A673 (cell line): ENCODE data around the gene TAS2R9. TPM values are rescaled to one million over a fixed set of nuclear protein-coding genes. Genes with fewer than 3 reads are reported as not detected.

Experiments used
- BruUV-seq: library from RNA; stranded (reverse); fragments of 400-500 nt; replicated peaks from 2 replicates; lab custom pipeline; 2021; lab: Mats Ljungman, UMichigan
- CTCF ChIA-PET: fragments of 300-600 bp; sonication (Branson Sonifier 250); formaldehyde crosslinking; loops from one replicate; lab custom pipeline; 2022; ENCODE audit warnings: antibody characterized with exemption; lab: Charles Lee
- POLR2A ChIA-PET: fragments of 300-600 bp; sonication (Branson Sonifier 250); formaldehyde crosslinking; loops from one replicate; lab custom pipeline; 2022; ENCODE audit warnings: antibody characterized with exemption; ENCODE audit not compliant: low non-redundant PET; lab: Charles Lee
- DNase-seq: peaks from one replicate; pipeline ENCODE4 v3.0.0-alpha.2; 2015; ENCODE audit warnings: low spot score
- H3K27ac ChIP-seq: fragments of 200-600 bp; sonication (generic); 2 replicates; pipeline ENCODE4 v1.5.1; 2016; ENCODE audit warnings: mixed run types, low read depth, mild to moderate bottlenecking, mixed read lengths, antibody characterized with exemption, low read length; ENCODE audit not compliant: poor library complexity, severe bottlenecking
- H3K27me3 ChIP-seq: fragments of 200-600 bp; sonication (generic); replicated peaks from 2 replicates; pipeline ENCODE4 v1.6.1; 2017; ENCODE audit warnings: mixed run types, low read depth, mild to moderate bottlenecking, mixed read lengths, antibody characterized with exemption, low read length; ENCODE audit not compliant: insufficient read depth, poor library complexity
- H3K36me3 ChIP-seq: fragments of 200-600 bp; sonication (generic); 2 replicates; pipeline ENCODE4 v1.6.1; 2016; ENCODE audit warnings: mixed run types, mild to moderate bottlenecking, mixed read lengths, antibody characterized with exemption, low read length; ENCODE audit not compliant: insufficient read depth, poor library complexity, severe bottlenecking
- H3K4me1 ChIP-seq: fragments of 200-600 bp; sonication (generic); 2 replicates; pipeline ENCODE4 v1.6.1; 2017; ENCODE audit warnings: mixed run types, mild to moderate bottlenecking, mixed read lengths, antibody characterized with exemption, low read length; ENCODE audit not compliant: insufficient read depth, poor library complexity, severe bottlenecking
- H3K4me3 ChIP-seq: fragments of 200-600 bp; sonication (generic); 2 replicates; pipeline ENCODE4 v1.5.1; 2016; ENCODE audit warnings: low read depth, mixed run types, mild to moderate bottlenecking, mixed read lengths, low read length; ENCODE audit not compliant: poor library complexity, severe bottlenecking
- H3K9me3 ChIP-seq: fragments of 200-600 bp; sonication (generic); 2 replicates; pipeline ENCODE4 v1.6.1; 2016; ENCODE audit warnings: mixed run types, low read depth, mild to moderate bottlenecking, mixed read lengths, antibody characterized with exemption, low read length; ENCODE audit not compliant: poor library complexity, severe bottlenecking
- EZH2 ChIP-seq: fragments of 200-600 bp; sonication (generic); IDR thresholded peaks from 2 replicates; pipeline ENCODE4 v1.6.1; 2017; ENCODE audit warnings: borderline replicate concordance, low read depth, mild to moderate bottlenecking, mixed read lengths, antibody characterized with exemption, low read length; ENCODE audit not compliant: poor library complexity, severe bottlenecking
- intact Hi-C: fragments of 100-400 bp; cut with micrococcal nuclease; formaldehyde crosslinking; loops from one replicate; pipeline ENCODE4 v1.10.0; 2022; ENCODE audit not compliant: unreplicated experiment
- total RNA-seq: library from RNA; stranded (reverse); gene quantifications from 2 replicates; pipeline ENCODE4 v1.2.3, GENCODE V29; 2021
- TF ChIP-seq, protein P1 (sequence below): fragments of 300-800, 200-600 bp; sonication (generic); conservative IDR thresholded peaks from 2 replicates; pipeline ENCODE4 v1.5.1; 2017; ENCODE audit warnings: low read depth, mild to moderate bottlenecking, antibody characterized with exemption, low read length, moderate library complexity, mixed read lengths

Gene TAS2R9
- total RNA-seq, 1 experiment from 2014 or later = not detected

GRCh38 chr12:10826258-10826657, 16.3 kb upstream of the TAS2R9 start, which contains the start of gene TAS2R10:
TSS of gene TAS2R10 (minus strand) at chr12:10826358. CDS start at chr12:10826269, 89 bp downstream.
- CTCF ChIA-PET = no interaction called here
- no TSS peak for BruUV-seq
- no peaks in the 10 kb centered on the region for H3K36me3 ChIP-seq
- POLR2A ChIA-PET = no interaction called here
- TF ChIP-seq, protein P1, sequence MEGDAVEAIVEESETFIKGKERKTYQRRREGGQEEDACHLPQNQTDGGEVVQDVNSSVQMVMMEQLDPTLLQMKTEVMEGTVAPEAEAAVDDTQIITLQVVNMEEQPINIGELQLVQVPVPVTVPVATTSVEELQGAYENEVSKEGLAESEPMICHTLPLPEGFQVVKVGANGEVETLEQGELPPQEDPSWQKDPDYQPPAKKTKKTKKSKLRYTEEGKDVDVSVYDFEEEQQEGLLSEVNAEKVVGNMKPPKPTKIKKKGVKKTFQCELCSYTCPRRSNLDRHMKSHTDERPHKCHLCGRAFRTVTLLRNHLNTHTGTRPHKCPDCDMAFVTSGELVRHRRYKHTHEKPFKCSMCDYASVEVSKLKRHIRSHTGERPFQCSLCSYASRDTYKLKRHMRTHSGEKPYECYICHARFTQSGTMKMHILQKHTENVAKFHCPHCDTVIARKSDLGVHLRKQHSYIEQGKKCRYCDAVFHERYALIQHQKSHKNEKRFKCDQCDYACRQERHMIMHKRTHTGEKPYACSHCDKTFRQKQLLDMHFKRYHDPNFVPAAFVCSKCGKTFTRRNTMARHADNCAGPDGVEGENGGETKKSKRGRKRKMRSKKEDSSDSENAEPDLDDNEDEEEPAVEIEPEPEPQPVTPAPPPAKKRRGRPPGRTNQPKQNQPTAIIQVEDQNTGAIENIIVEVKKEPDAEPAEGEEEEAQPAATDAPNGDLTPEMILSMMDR = no peak
- TF ChIP-seq EZH2 = no peak
- no peaks in the 10 kb centered on the region for H3K27me3 ChIP-seq
- DNase-seq = no peak
- H3K27ac ChIP-seq = no peak within 1 kb of the TSS
- H3K4me3 ChIP-seq = no peak within 1 kb of the TSS
- intact Hi-C loops = no loop called here
- no peaks in the 10 kb centered on the region for H3K4me1 ChIP-seq
- H3K9me3 ChIP-seq = no peaks in the 10 kb centered on the region

DNA sequence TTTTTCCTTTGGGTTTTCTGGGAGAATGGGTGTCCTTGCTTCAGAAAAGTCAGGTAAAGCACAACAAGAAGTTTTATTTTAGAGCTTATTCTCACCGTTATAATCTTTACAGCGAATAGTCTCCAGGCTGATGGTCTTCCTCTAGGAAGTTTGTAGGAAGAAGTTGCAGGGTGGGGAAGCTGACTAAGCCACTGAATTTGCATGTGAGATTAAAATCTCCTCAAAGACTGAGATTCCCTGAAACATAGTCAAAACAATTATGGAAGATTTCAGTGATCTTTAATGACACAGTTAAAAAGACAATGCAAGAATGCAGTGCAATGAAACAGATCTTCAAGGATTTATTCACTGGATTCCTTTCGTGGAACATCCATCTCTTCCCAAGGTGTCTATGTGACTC, 15.0 kb upstream of the TAS2R9 start:
- Histone ChIP-seq H3K36me3 (no peaks in the 10 kb centered on the region), H3K4me1 (no peaks in the 10 kb centered on the region), H3K9me3 (no peaks in the 10 kb centered on the region), H3K27me3 (no peaks in the 10 kb centered on the region), H3K27ac (no peak overlapping the region), H3K4me3 (no peak overlapping the region)
- no peak for DNase-seq
- POLR2A ChIA-PET = no interaction called here
- CTCF ChIA-PET = no interaction called here
- BruUV-seq = no TSS peak
- TF ChIP-seq, protein P1 = no peak
- TF ChIP-seq EZH2 = no peak
- intact Hi-C loops = no loop called here

- POLR2A ChIA-PET = no interaction called here
- H3K27me3 ChIP-seq = no peaks in the 10 kb centered on the region
- BruUV-seq = no TSS peak
- H3K9me3 ChIP-seq = no peaks in the 10 kb centered on the region
- no peaks in the 10 kb centered on the region for H3K4me1 ChIP-seq
- intact Hi-C loops = no loop called here
- H3K4me3 ChIP-seq = no peak overlapping the region
- H3K27ac ChIP-seq = no peak overlapping the region
- CTCF ChIA-PET = no interaction called here
- no peak for TF ChIP-seq EZH2
- TF ChIP-seq, protein P1 = no peak
- DNase-seq = no peak
- no peaks in the 10 kb centered on the region for H3K36me3 ChIP-seq
These were observed 2.0 kb upstream of the TAS2R9 start for GRCh38 chr12:10811883-10812536.
